Hepatocyte (in vitro differentiated cells): ENCODE measurements around the gene DOCK2. TPM values are rescaled to one million over a fixed set of nuclear protein-coding genes. Genes with fewer than 3 reads are reported as not detected.

ENCODE experiments used
- DNase-seq: peaks from one replicate; pipeline ENCODE4 v3.0.0-alpha.2; 2016; ENCODE audit warnings: low spot score
- H2AFZ ChIP-seq: fragments of 200-600 bp; sonication (generic); 2 replicates; pipeline ENCODE4 v1.6.0; 2016; ENCODE audit warnings: antibody characterized with exemption, mild to moderate bottlenecking
- H3K27ac ChIP-seq: fragments of 200-600 bp; sonication (generic); 2 replicates; pipeline ENCODE4 v1.5.1; 2016; ENCODE audit warnings: mild to moderate bottlenecking
- H3K27me3 ChIP-seq: fragments of 200-600 bp; sonication (generic); 2 replicates; pipeline ENCODE4 v1.6.1; 2016
- H3K36me3 ChIP-seq: fragments of 200-600 bp; sonication (generic); replicated peaks from 2 replicates; pipeline ENCODE4 v1.5.1; 2016; ENCODE audit warnings: low read depth; ENCODE audit not compliant: insufficient read depth
- H3K4me1 ChIP-seq: fragments of 200-600 bp; sonication (generic); 2 replicates; pipeline ENCODE4 v1.5.1; 2016; ENCODE audit warnings: mild to moderate bottlenecking, moderate library complexity; ENCODE audit not compliant: insufficient read depth
- H3K4me2 ChIP-seq: fragments of 200-600 bp; sonication (generic); 2 replicates; pipeline ENCODE4 v1.6.0; 2016
- H3K4me3 ChIP-seq: fragments of 200-600 bp; sonication (generic); 2 replicates; pipeline ENCODE4 v1.5.1; 2016; ENCODE audit warnings: mild to moderate bottlenecking
- H3K79me2 ChIP-seq: fragments of 200-600 bp; sonication (generic); 2 replicates; pipeline ENCODE4 v1.6.0; 2017; ENCODE audit warnings: mild to moderate bottlenecking
- H3K9me2 ChIP-seq: fragments of 200-600 bp; sonication (generic); replicated peaks from 2 replicates; pipeline ENCODE4 v1.6.0; 2017; ENCODE audit warnings: mild to moderate bottlenecking; ENCODE audit not compliant: insufficient read depth
- H3K9me3 ChIP-seq: fragments of 200-600 bp; sonication (generic); 2 replicates; pipeline ENCODE4 v1.5.1; 2016; ENCODE audit warnings: low read depth, mild to moderate bottlenecking
- H4K20me1 ChIP-seq: fragments of 200-600 bp; sonication (generic); 2 replicates; pipeline ENCODE4 v1.6.0; 2016; ENCODE audit warnings: mild to moderate bottlenecking; ENCODE audit not compliant: insufficient read depth, poor library complexity, severe bottlenecking
- CTCF ChIP-seq: fragments of 200-600 bp; sonication (generic); IDR thresholded peaks from 2 replicates; pipeline ENCODE4 v1.5.1; 2016; ENCODE audit warnings: antibody characterized with exemption, mild to moderate bottlenecking; ENCODE audit not compliant: poor library complexity
- EZH2 ChIP-seq: fragments of 200-600 bp; sonication (generic); IDR thresholded peaks from 2 replicates; pipeline ENCODE4 v1.6.1; 2016; ENCODE audit warnings: antibody characterized with exemption, mild to moderate bottlenecking, borderline replicate concordance
- EZH2phosphoT487 ChIP-seq: fragments of 200-600 bp; sonication (generic); IDR thresholded peaks from one replicate; pipeline ENCODE4 v1.6.1; 2018; ENCODE audit warnings: antibody characterized with exemption, mild to moderate bottlenecking, low read depth, moderate library complexity; ENCODE audit not compliant: unreplicated experiment, severe bottlenecking
- WGBS: methylation state at CpG from one replicate; pipeline ENCODE4 v1.1.6; 2016; ENCODE audit warnings: low lambda C conversion rate; ENCODE audit errors: missing lambda C conversion rate; 5-methylcytosine and 5-hydroxymethylcytosine counted together
- polyA plus RNA-seq: library from polyadenylated mRNA; unstranded; fragments of >200 nt; fragmentation: Nextera tagmentation; extraction: Ambion mirVana; gene quantifications from 2 replicates; pipeline ENCODE4 v1.2.1, GENCODE V29; 2016
- total RNA-seq: library from RNA; depleted of rRNA; stranded (reverse); fragments of >200 nt; gene quantifications from 2 replicates; pipeline ENCODE4 v1.2.3, GENCODE V29; 2014

DOCK2 gene
- total and polyA plus RNA-seq, 2 experiments from 2014 or later = 0.60 TPM; not detected in 1

GRCh38 chr5:169810524-169810923, 173.4 kb downstream of the DOCK2 start:
- Histone ChIP-seq H3K4me1 (no peaks in the 10 kb centered on the region), H3K9me3 (no peaks in the 10 kb centered on the region), H3K27me3 (peaks cover 7% of the 10 kb centered on the region), H3K4me2 (no peak overlapping the region), H2AFZ (no peak overlapping the region), H3K9me2 (no peaks in the 10 kb centered on the region), H3K36me3 (no peaks in the 10 kb centered on the region), H3K27ac (no peak overlapping the region), H3K4me3 (no peak overlapping the region), H3K79me2 (no peaks in the 10 kb centered on the region), H4K20me1 (no peaks in the 10 kb centered on the region)
- WGBS = 93% methylated on average over 5 of the region's 5 CpGs
- no peak for DNase-seq
- TF ChIP-seq EZH2 (no peak), CTCF (no peak), EZH2phosphoT487 (no peak)

- no peak for DNase-seq
- Histone ChIP-seq H3K27ac (no peak overlapping the region), H3K4me1 (no peaks in the 10 kb centered on the region), H4K20me1 (no peaks in the 10 kb centered on the region), H3K9me2 (no peaks in the 10 kb centered on the region), H3K79me2 (no peaks in the 10 kb centered on the region), H3K4me2 (no peak overlapping the region), H3K4me3 (no peak overlapping the region), H2AFZ (no peak overlapping the region), H3K27me3 (peaks cover 7% of the 10 kb centered on the region), H3K36me3 (no peaks in the 10 kb centered on the region), H3K9me3 (no peaks in the 10 kb centered on the region)
- 91% methylated on average over 5 of the region's 5 CpGs for WGBS
- TF ChIP-seq EZH2phosphoT487 = no peak
- no peak for TF ChIP-seq CTCF
- TF ChIP-seq EZH2 = no peak
These were observed 173.9 kb downstream of the DOCK2 start for GRCh38 chr5:169811023-169811422.

GRCh38 chr5:169811680-169812079, 174.6 kb downstream of the DOCK2 start:
- H3K79me2 ChIP-seq = no peaks in the 10 kb centered on the region
- no peak overlapping the region for H3K4me2 ChIP-seq
- no peak for DNase-seq
- H3K9me2 ChIP-seq = no peaks in the 10 kb centered on the region
- no peaks in the 10 kb centered on the region for H3K36me3 ChIP-seq
- 83% methylated on average over 5 of the region's 5 CpGs for WGBS
- H2AFZ ChIP-seq = no peak overlapping the region
- no peak for TF ChIP-seq EZH2phosphoT487
- TF ChIP-seq EZH2 = no peak
- TF ChIP-seq CTCF = no peak
- no peaks in the 10 kb centered on the region for H3K4me1 ChIP-seq
- peaks cover 7% of the 10 kb centered on the region for H3K27me3 ChIP-seq
- no peaks in the 10 kb centered on the region for H3K9me3 ChIP-seq
- no peak overlapping the region for H3K27ac ChIP-seq
- H4K20me1 ChIP-seq = no peaks in the 10 kb centered on the region
- H3K4me3 ChIP-seq = no peak overlapping the region

- H4K20me1 ChIP-seq = no peaks in the 10 kb centered on the region
- H2AFZ ChIP-seq = no peak overlapping the region
- no peak for DNase-seq
- 68% methylated on average over 6 of the region's 6 CpGs for WGBS
- H3K79me2 ChIP-seq = no peaks in the 10 kb centered on the region
- no peaks in the 10 kb centered on the region for H3K4me1 ChIP-seq
- H3K4me3 ChIP-seq = no peak overlapping the region
- H3K27ac ChIP-seq = no peak overlapping the region
- no peaks in the 10 kb centered on the region for H3K9me3 ChIP-seq
- H3K36me3 ChIP-seq = no peaks in the 10 kb centered on the region
- H3K27me3 ChIP-seq = peaks cover 7% of the 10 kb centered on the region
- H3K4me2 ChIP-seq = no peak overlapping the region
- TF ChIP-seq EZH2 (no peak), CTCF (no peak), EZH2phosphoT487 (no peak)
- H3K9me2 ChIP-seq = no peaks in the 10 kb centered on the region
These were observed 175.7 kb downstream of the DOCK2 start for GRCh38 chr5:169812786-169813185.
